ENCODE measurements around the gene NECTIN1. TPM values are rescaled to one million over a fixed set of nuclear protein-coding genes. Genes with fewer than 3 reads are reported as not detected.

The NECTIN1 gene
- total and polyA plus RNA-seq, 2 of the 13 experiments (the other 11 are each of a cell fraction or from before 2014, with no cell fraction given): 3.9 to 7.3 TPM

DNA sequence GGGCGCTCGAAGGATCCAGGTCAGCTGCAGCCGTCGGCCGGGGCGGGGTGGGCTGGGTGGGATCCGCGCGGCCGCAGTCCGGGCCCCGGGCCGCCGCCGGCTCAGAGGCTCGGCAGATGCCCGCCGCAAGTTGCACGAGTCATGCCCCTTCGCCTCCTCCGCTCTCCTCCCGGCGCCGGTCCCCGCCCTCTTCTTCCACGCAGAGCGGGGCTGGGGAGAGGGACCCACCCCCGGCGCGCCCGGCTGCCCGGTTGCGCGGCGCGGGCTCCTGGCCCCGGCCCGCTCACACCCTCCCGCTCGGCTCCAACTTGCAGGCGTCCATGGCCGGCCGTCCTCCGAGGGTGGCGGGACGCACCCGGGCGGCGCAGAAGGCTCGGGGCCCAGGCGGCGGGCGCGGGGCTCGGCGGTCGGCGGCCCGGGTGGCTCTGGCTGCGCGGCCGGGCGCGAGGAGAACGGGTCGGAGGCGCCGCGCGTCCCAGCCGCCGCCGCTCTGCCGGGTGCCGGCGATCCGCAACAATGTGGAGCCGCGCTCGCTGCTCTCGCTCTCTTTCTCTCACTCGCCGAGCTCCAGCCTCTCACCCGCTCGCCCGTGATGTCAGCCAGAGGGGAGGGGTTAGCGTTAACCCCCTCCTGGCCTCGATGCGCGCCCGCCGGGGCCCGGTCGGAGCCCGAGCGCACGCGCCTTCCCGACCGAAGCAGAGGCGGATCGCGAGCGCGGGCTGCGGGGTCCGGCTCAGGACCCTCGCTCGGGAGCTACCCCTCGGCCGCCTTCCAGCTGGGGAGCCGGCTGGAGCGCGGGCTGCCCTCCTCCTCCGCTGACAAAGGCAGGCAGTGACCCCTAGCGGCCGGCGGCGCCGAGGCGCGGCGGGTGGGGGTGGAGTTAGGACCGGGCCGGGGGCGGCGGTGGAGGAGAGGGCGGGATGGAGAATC, at the start of gene NECTIN1 (continued):
- TF ChIP-seq, protein P1, sequence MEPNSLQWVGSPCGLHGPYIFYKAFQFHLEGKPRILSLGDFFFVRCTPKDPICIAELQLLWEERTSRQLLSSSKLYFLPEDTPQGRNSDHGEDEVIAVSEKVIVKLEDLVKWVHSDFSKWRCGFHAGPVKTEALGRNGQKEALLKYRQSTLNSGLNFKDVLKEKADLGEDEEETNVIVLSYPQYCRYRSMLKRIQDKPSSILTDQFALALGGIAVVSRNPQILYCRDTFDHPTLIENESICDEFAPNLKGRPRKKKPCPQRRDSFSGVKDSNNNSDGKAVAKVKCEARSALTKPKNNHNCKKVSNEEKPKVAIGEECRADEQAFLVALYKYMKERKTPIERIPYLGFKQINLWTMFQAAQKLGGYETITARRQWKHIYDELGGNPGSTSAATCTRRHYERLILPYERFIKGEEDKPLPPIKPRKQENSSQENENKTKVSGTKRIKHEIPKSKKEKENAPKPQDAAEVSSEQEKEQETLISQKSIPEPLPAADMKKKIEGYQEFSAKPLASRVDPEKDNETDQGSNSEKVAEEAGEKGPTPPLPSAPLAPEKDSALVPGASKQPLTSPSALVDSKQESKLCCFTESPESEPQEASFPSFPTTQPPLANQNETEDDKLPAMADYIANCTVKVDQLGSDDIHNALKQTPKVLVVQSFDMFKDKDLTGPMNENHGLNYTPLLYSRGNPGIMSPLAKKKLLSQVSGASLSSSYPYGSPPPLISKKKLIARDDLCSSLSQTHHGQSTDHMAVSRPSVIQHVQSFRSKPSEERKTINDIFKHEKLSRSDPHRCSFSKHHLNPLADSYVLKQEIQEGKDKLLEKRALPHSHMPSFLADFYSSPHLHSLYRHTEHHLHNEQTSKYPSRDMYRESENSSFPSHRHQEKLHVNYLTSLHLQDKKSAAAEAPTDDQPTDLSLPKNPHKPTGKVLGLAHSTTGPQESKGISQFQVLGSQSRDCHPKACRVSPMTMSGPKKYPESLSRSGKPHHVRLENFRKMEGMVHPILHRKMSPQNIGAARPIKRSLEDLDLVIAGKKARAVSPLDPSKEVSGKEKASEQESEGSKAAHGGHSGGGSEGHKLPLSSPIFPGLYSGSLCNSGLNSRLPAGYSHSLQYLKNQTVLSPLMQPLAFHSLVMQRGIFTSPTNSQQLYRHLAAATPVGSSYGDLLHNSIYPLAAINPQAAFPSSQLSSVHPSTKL (CRISPR knock-in tag; IDR thresholded peaks at IDR 0.05): peak; percentile 47
- TF ChIP-seq ZBTB7B (CRISPR knock-in tag; IDR thresholded peaks at IDR 0.05) (peak; percentile 64), KLF9 (CRISPR knock-in tag; IDR thresholded peaks at IDR 0.05; ENCODE audit: low read depth) (no peak), HNRNPL (IDR thresholded peaks at IDR 0.05; ENCODE audit: low read depth, low read length) (no peak), ZNF800 (CRISPR knock-in tag; IDR thresholded peaks at IDR 0.05) (peak; percentile 89), GTF2F1 (IDR thresholded peaks at IDR 0.05; ENCODE audit: low read length) (no peak), RFX5 (IDR thresholded peaks at IDR 0.05; ENCODE audit: low read depth, low read length) (0 out of 2 replicates have a peak, but pooled peaks have one; percentile 4), ZNF777 (CRISPR knock-in tag; IDR thresholded peaks at IDR 0.05) (peak; percentile 83), ETV6 (CRISPR knock-in tag; conservative IDR thresholded peaks at IDR 0.05) (0 out of 2 replicates have a peak, but pooled peaks have one; percentile 61), RBM22 (optimal IDR thresholded peaks at IDR 0.05; ENCODE audit: low read length) (no peak), SRY (CRISPR knock-in tag; IDR thresholded peaks at IDR 0.05) (0 out of 2 replicates have a peak, but pooled peaks have one; percentile 13), TEAD2 (CRISPR knock-in tag; IDR thresholded peaks at IDR 0.05) (no peak), NPAS2 (CRISPR knock-in tag; IDR thresholded peaks at IDR 0.05; ENCODE audit: borderline replicate concordance) (no peak), POLR2AphosphoS2 (IDR thresholded peaks at IDR 0.05; ENCODE audit: low read depth, low read length) (no peak), CC2D1A (CRISPR knock-in tag; IDR thresholded peaks at IDR 0.05) (no peak), ZNF543 (CRISPR knock-in tag; IDR thresholded peaks at IDR 0.05) (peak; percentile 71; the same call in 1 of the 2 replicates), YY1 (IDR thresholded peaks at IDR 0.05; ENCODE audit: insufficient read depth, insufficient replicate concordance, low read depth, low read length) (no peak), KLF16 (CRISPR knock-in tag; IDR thresholded peaks at IDR 0.05) (peak in 1 of 2 experiments; percentile 21; a peak in 1 of 4 replicates)
- TF ChIP-seq, protein P2, sequence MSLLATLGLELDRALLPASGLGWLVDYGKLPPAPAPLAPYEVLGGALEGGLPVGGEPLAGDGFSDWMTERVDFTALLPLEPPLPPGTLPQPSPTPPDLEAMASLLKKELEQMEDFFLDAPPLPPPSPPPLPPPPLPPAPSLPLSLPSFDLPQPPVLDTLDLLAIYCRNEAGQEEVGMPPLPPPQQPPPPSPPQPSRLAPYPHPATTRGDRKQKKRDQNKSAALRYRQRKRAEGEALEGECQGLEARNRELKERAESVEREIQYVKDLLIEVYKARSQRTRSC (CRISPR knock-in tag; IDR thresholded peaks at IDR 0.05; ENCODE audit: low read depth): 0 out of 2 replicates have a peak, but pooled peaks have one; percentile 79
- TF ChIP-seq, protein P3, sequence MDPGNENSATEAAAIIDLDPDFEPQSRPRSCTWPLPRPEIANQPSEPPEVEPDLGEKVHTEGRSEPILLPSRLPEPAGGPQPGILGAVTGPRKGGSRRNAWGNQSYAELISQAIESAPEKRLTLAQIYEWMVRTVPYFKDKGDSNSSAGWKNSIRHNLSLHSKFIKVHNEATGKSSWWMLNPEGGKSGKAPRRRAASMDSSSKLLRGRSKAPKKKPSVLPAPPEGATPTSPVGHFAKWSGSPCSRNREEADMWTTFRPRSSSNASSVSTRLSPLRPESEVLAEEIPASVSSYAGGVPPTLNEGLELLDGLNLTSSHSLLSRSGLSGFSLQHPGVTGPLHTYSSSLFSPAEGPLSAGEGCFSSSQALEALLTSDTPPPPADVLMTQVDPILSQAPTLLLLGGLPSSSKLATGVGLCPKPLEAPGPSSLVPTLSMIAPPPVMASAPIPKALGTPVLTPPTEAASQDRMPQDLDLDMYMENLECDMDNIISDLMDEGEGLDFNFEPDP (CRISPR knock-in tag; conservative IDR thresholded peaks at IDR 0.05): no peak

Measured in HepG2 (cell line).